DOHH2 (cell line): ENCODE data around the gene SGO2.

Source experiments
- H3F3A ChIP-seq: fragments of 200-600 bp; sonication (generic), shearing (Covaris generic); 2 replicates; pipeline ENCODE4 v1.6.0; 2016; ENCODE audit warnings: antibody characterized with exemption, mild to moderate bottlenecking; ENCODE audit not compliant: control insufficient read depth, insufficient read depth
- H3K27ac ChIP-seq: fragments of 200-600 bp; sonication (generic); 2 replicates; pipeline ENCODE4 v1.5.1; 2014; ENCODE audit warnings: low read depth, mild to moderate bottlenecking, low read length, moderate library complexity
- H3K27me3 ChIP-seq: fragments of 200-600 bp; sonication (generic); 2 replicates; pipeline ENCODE4 v1.6.1; 2014; ENCODE audit warnings: mild to moderate bottlenecking, low read length, mixed read lengths; ENCODE audit not compliant: control insufficient read depth
- H3K36me3 ChIP-seq: fragments of 200-600 bp; sonication (generic); 2 replicates; pipeline ENCODE4 v1.6.1; 2014; ENCODE audit warnings: mild to moderate bottlenecking, low read length, moderate library complexity, mixed read lengths; ENCODE audit not compliant: control insufficient read depth
- H3K4me1 ChIP-seq: fragments of 200-600 bp; sonication (generic); 2 replicates; pipeline ENCODE4 v1.6.1; 2014; ENCODE audit warnings: mild to moderate bottlenecking, low read length, mixed read lengths; ENCODE audit not compliant: control insufficient read depth
- H3K4me2 ChIP-seq: fragments of 200-600 bp; sonication (generic); 2 replicates; pipeline ENCODE4 v1.6.0; 2014; ENCODE audit warnings: mild to moderate bottlenecking, low read length, moderate library complexity
- H3K4me3 ChIP-seq: fragments of 200-600 bp; sonication (generic); 2 replicates; pipeline ENCODE4 v1.5.1; 2014; ENCODE audit warnings: mild to moderate bottlenecking, low read length, mixed read lengths
- H3K79me2 ChIP-seq: fragments of 200-600 bp; sonication (generic); 2 replicates; pipeline ENCODE4 v1.6.1; 2014; ENCODE audit warnings: mild to moderate bottlenecking, low read length, mixed read lengths; ENCODE audit not compliant: control insufficient read depth
- H3K9me2 ChIP-seq: fragments of 200-600 bp; sonication (generic); replicated peaks from 2 replicates; pipeline ENCODE4 v1.6.1; 2014; ENCODE audit warnings: mild to moderate bottlenecking, low read length, mixed read lengths; ENCODE audit not compliant: control insufficient read depth
- H3K9me3 ChIP-seq: fragments of 200-600 bp; sonication (generic); 2 replicates; pipeline ENCODE4 v1.6.1; 2014; ENCODE audit warnings: antibody characterized with exemption, low read length, mixed read lengths; ENCODE audit not compliant: control insufficient read depth, insufficient read depth
- H4K20me1 ChIP-seq: fragments of 200-600 bp; sonication (generic); 2 replicates; pipeline ENCODE4 v1.6.0; 2014; ENCODE audit warnings: low read depth, mild to moderate bottlenecking, antibody characterized with exemption, low read length, moderate library complexity; ENCODE audit not compliant: control insufficient read depth, insufficient read depth
- CTCF ChIP-seq: fragments of 200-600 bp; sonication (generic); IDR thresholded peaks from one replicate; pipeline ENCODE4 v1.5.1; 2014; ENCODE audit warnings: antibody characterized with exemption, mild to moderate bottlenecking, low read depth, low read length; ENCODE audit not compliant: poor library complexity, severe bottlenecking
- EZH2phosphoT487 ChIP-seq: fragments of 200-600 bp; sonication (generic); IDR thresholded peaks from 2 replicates; pipeline ENCODE4 v1.6.1; 2017; ENCODE audit warnings: borderline replicate concordance, mild to moderate bottlenecking, antibody characterized with exemption, low read length, moderate library complexity, mixed read lengths

SGO2 gene

GRCh38 chr2:200595913-200596312 is 69.9 kb downstream of the SGO2 start:
- Histone ChIP-seq H3K4me1 (no peaks in the 10 kb centered on the region), H3K36me3 (no peaks in the 10 kb centered on the region), H3K27me3 (peaks cover 36% of the 10 kb centered on the region), H3K9me2 (no peaks in the 10 kb centered on the region), H4K20me1 (no peaks in the 10 kb centered on the region), H3K79me2 (no peaks in the 10 kb centered on the region), H3K4me3 (no peak overlapping the region), H3K27ac (no peak overlapping the region), H3F3A (no peaks in the 10 kb centered on the region), H3K4me2 (no peak overlapping the region), H3K9me3 (no peaks in the 10 kb centered on the region)
- no peak for TF ChIP-seq EZH2phosphoT487
- TF ChIP-seq CTCF = no peak

GRCh38 chr2:200596774-200597570 is 71.0 kb downstream of the SGO2 start:
- H3K9me3 ChIP-seq = no peaks in the 10 kb centered on the region
- no peaks in the 10 kb centered on the region for H3K79me2 ChIP-seq
- no peaks in the 10 kb centered on the region for H4K20me1 ChIP-seq
- H3K4me2 ChIP-seq = no peak overlapping the region
- no peaks in the 10 kb centered on the region for H3K4me1 ChIP-seq
- no peaks in the 10 kb centered on the region for H3K9me2 ChIP-seq
- no peak overlapping the region for H3K27ac ChIP-seq
- H3K27me3 ChIP-seq = peaks cover 36% of the 10 kb centered on the region
- no peaks in the 10 kb centered on the region for H3F3A ChIP-seq
- H3K4me3 ChIP-seq = no peak overlapping the region
- no peaks in the 10 kb centered on the region for H3K36me3 ChIP-seq
- TF ChIP-seq CTCF (no peak), EZH2phosphoT487 (no peak)

- H3K36me3 ChIP-seq = no peaks in the 10 kb centered on the region
- no peaks in the 10 kb centered on the region for H3K79me2 ChIP-seq
- H3K4me2 ChIP-seq = no peak overlapping the region
- no peaks in the 10 kb centered on the region for H3K9me2 ChIP-seq
- H3K9me3 ChIP-seq = no peaks in the 10 kb centered on the region
- peaks cover 23% of the 10 kb centered on the region for H3K27me3 ChIP-seq
- TF ChIP-seq EZH2phosphoT487 (no peak), CTCF (no peak)
- no peaks in the 10 kb centered on the region for H4K20me1 ChIP-seq
- H3F3A ChIP-seq = no peaks in the 10 kb centered on the region
- H3K4me1 ChIP-seq = no peaks in the 10 kb centered on the region
- H3K4me3 ChIP-seq = no peak overlapping the region
- no peak overlapping the region for H3K27ac ChIP-seq
These were observed 73.2 kb downstream of the SGO2 start for GRCh38 chr2:200599206-200599605.
